ENCODE results near the gene RETREG2.
"Not testable (repeated sequence)": the region's sequence is repeated elsewhere in the genome, so short reads cannot be mapped to it uniquely, and the experiment has no call there.

The RETREG2 gene

DNA sequence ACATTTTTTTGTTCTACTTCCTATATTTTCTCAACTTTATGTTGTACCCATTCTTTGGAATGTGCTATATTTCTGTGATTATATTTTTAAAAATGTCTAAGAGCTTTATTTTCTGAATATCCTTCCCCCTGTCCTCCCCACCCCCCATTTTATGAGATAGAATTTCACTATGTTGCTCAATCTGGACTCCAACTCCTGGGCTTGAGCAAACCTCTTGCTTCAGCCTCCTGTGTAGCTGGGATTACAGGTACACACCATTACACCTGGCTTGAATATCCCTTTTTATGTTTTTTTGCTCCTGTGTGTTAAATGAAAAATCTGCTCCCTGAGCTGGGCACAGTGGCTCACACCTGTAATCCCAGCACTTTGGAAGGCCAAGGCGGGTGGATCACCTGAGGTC is 19.3 kb downstream of the RETREG2 start:
- no peak for DNase-seq (ENCODE audit: low spot score)

DNA sequence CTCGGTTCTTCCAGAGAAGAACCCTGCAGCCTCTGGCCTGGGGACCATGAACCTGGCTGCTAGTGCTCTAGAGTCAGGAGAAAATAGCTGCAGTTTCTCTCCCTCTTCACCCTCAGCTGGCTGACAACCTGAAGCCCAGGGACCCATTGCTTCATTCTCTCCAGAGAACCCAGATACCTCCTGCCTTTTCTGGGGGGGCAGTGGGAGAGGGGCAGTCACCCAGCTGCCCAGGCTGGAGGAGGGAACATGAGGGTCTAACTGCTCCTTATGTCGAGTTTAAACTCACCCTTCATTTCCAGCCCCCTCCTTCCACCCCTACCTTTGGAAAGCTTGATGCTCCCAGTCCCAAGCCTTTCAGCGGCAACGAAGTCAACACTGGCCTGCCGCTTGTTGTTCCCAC is 20.9 kb downstream of the RETREG2 start:
- DNase-seq (ENCODE audit: low spot score): no peak

DNA sequence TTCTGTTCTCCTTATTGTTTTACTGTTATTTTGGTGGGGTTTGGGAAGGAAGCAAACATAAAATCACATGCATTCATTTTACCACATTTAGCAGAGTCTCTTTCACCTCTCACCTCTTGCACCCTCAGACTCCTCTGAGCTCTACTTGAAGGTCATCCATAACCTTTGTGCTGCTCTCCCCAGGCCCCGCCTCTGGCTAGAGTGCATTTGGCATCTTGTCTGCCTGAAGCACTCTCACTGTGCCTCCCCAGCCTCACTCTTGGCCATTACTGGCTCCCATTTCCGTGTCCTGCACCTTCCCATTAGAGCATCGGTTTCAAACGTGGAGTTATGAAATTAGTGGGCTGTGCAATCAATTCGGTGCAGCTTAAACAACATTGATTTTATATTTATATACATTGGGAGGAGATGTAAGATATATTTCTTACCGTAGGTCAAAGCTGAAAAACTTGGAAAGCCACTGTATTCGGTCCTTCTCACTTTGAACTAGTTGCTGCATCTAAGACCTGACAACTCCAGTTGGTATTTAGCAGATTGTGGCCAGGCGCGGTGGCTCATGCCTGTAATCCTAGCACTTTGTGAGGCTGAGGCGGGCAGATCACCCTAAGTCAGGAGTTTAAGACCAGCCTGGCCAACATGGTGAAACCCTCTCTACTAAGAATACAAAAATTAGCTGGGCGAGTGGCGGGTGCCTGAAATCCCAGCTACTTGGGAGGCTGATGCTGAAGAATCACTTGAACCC is 21.6 kb downstream of the RETREG2 start:
- DNase-seq (ENCODE audit: low spot score): no peak

DNA sequence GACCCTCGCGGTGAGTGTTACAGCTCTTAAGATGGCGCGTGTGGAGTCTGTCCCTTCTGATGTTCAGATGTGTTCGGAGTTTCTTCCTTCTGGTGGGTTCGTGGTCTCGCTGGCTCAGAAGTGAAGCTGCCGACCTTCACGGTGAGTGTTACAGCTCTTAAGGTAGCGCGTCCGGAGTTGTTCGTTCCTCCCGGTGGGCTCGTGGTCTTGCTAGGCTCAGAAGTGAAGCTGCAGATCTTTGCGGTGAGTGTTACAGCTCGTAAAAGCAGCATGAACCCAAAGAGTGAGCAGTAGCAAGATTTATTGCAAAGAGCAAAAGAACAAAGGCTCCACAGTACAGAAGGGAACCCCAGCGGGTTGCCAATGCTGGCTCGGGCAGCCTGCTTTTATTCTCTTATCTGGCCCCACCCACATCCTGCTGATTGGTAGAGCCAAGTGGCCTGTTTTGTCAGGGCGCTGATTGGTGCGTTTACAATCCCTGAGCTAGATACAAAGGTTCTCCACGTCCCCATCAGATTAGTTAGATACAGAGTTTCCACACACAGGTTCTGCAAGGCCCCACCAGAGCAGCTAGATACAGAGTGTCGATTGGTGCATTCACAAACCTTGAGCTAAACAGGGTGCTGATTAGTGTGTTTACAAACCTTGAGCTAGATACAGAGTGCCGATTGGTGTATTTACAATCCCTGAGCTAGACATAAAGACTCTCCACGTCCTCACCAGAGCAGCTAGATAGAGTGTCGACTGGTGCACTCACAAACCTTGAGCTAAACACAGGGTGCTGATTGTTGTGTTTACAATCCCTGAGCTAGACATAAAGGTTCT is 22.6 kb downstream of the RETREG2 start:
- not testable (repeated sequence) for DNase-seq (ENCODE audit: low spot score)

DNA sequence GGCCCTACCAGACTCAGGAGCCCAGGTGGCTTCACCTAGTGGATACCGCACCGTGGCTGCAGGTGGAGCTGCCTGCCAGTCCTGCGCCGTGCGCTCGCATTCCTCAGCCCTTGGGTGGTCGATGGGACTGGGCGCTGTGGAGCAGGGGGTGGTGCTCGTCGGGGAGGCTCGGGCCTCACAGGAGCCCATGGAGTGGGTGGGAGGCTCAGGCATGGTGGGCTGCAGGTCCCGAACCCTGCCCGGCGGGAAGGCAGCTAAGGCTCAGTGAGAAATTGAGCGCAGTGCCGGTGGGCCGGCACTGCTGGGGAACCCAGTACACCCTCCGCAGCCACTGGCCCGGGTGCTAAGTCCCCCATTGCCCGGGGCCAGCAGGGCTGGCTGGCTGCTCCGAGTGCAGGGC is 23.3 kb downstream of the RETREG2 start:
- not testable (repeated sequence) for DNase-seq (ENCODE audit: low spot score)

DNA sequence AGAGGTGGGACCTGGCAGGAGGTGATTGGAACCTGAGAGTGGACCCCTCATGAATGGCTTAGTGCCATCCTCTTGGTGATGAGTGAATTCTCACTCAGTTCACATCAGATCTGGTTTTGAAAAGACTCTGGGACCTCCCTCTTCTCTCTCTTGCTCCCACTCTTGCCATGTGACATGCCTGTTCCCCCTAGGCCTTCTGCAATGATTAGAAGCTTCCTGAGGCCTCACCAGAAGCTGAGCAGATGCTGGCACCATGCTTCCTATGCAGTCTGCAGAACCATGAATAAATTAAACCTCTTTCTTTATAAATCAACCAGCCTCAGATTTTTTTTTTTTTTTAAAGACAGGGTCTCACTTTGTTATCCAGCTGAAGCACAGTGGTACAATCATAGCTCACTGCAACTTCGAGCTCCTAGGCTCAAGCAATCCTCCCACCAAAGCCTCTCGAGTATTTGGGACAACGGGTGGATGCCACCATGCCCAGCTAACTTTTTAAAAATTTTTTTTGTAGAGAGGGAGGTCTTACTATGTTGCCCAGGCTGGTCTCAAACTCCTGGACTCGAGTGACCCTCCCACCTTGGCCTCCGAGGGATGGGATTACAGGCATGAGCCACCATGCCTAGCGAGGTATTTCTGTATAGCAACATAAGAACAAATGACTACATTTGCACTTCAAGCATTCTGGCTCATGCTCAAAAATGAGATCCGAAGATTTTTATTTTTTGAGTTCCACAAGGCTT is 26.5 kb downstream of the RETREG2 start:
- DNase-seq (ENCODE audit: low spot score): no peak

DNA sequence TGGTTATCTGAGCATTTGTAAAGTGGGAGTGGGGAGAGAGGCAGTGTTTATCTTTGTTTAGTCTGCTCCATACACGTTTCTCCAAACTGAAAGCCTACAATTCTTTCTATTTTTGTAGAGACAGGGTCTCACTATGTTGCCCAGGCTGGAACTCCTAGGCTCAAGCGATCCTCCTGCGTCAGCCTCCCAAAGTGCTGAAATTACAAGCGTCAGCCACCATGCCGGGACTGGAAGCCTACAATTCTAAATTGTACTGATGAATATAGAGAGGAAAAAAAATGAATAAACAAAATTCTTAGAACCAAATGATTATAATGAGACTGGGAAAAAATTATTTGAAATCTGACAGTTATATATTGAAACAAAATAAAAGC is 27.1 kb downstream of the RETREG2 start:
- no peak for DNase-seq (ENCODE audit: low spot score)

DNA sequence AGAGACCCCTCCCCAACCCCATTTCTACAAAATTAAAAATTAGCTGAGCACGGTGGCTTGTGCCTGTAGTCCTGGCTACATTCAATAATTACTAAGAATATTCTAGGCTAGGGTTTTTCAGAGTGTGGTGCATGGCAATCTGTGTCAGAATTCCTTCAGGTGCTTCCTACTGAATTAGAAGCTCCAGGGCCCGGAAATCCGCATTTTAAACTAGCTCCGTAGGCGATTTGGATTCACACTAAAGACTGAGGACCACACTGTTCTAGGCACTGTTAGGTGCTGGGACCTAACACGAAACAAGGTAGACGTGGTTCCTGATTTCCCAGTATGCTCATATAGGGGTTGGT is 27.9 kb downstream of the RETREG2 start:
- DNase-seq (ENCODE audit: low spot score): peak; percentile 47

DNA sequence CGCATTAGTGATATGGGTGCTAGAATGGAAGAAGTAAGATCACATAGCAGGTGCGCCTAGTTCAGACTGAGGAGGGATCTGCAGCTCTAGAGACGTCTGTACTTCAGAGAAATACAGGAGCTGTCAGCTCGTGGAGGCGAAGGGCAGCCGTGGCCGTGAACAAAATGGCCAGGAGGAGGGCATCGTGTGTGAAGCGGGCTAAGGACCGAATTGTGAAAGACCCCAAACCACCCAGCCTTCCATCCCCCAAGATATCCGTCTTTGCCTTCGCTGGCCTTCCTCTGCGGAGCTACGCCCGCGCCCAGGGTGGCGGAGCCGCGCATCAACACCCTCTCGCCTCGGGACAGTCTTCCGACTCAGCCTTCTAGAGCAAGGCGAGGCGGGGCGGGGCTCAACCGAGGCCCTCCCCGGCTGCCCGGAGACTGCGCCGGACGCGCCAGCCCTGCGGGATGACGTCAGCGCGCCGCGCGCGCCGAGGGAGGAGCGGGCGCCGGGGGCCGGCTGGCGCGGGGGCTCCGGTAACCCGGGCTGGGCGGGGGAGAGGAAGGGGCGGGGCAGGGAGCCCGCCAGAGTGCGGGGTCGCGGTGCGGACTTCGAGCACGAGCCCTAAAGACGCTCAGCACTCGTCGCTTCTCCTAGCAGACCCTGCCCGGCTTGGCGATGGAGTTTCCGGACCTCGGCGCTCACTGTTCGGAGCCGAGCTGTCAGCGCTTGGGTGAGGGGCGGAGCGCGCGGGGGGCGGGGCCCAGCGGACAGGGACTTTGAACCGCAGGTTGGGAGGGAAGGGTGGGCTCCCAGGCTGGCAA is 28.5 kb downstream of the RETREG2 start, which contains the start of gene ZFAND2B:
ZFAND2B (plus strand) TSS at position 455 of the 806 bp plus-strand sequence; CDS start at position 661, 206 bp downstream.
- peak; percentile 96 for DNase-seq (ENCODE audit: low spot score)

DNA sequence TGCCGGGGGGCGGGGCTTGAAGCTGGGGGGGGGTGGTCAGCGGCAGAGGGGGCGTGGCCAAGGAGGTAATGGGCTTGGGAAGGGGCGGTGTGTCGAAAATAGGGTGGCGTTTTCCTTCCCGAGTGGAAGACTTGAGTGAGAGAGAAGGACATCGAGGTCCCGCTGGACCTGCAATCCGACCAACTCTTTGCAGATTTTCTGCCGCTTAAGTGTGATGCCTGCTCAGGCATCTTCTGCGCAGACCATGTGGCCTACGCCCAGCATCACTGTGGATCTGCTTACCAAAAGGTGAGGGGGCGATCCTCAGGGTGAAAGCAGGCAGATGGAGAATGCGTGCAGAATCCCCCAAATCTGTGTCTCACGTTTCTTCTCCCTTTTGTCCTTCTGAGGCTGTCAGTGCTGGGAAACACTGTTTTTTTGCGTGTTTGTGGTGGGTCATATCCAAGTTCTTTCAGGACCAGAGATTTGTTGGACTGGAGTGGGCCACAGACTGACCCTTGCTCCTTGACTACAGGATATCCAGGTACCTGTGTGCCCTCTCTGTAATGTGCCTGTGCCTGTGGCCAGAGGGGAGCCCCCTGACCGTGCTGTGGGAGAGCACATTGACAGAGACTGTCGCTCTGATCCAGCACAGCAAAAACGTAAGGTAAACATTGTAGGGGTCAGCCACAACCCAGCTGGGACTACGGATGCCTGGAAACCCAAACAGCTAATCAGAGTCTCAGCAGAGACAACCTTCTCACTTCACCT is 29.2 kb downstream of the RETREG2 start:
- DNase-seq (ENCODE audit: low spot score): no peak

DNA sequence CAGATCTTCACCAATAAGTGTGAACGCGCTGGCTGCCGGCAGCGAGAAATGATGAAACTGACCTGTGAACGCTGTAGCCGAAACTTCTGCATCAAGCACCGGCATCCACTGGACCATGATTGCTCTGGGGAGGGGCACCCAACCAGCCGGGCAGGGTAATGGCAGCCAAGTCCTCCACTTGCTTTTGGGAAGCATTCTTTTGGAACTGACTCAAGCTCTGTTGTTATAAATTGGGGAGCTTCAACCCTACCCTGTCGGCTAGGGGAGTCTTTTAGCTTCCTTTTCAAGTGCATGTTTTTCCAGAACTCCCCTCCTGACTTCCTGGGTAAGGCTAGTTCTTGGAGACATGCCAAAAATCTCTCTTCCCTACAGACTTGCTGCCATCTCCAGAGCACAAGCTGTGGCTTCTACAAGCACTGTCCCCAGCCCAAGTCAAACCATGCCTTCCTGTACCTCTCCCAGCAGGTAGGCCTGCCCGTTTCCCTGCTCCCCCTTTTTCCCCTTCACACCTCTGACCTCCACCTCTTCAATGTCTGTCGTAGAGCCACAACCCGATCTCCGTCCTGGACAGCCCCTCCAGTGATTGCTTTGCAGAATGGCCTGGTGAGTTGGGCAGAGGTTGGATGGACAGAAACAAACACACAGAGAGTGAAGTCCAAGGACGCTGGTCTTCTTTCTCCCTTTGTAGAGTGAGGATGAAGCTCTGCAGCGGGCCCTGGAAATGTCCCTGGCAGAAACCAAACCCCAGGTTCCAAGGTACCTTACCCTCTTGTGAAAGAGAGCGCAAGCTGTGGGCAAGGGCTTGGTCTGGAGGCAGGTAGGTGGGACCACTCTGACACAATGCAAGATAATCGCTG is 30.0 kb downstream of the RETREG2 start:
- no peak for DNase-seq (ENCODE audit: low spot score)

DNA sequence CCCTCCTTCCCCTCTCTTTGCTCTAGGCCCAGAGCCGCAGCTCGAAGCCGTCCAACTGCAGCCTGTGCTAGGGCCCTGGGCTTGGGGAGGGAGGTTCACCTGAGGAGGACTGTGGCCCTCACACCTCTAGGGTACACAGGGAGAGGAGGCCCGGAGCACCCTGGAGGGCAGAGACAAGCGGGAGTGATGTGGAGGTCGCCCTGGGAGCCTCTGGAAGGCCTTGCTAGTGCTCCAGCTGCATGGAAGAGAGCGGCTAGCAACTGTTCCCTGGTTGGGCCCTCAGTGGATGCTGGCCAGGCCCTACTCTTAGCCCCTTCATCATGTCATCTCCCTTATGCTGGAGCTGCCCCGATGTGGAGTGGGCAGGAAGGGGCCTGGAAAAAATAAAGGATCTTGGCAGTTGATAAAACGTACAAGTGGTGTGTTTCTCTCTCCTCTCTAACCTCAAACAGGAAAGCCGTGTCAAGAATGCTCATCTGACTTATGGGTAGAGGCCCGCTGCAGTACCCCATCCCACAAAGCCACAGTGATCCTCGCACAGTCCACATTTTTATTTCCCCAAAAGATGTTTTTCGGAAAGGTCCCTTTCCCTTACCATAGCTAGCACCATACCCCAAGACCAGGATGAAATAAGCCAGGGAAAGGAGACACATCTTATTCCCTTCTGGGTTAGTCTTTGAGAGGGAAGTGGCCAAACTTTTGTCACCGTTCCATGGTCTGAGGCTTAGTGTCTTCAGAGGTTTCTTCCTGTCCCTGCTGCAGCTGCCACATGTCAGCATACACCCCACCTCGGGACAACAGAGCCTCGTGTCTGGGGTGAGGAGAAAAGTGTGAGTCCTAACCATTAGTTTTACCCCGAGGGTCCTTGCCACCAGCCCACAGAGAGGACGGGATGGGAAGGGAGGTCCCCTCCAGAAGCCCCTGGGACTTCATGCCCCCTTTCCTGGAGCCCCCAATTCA is 31.4 kb downstream of the RETREG2 start:
- no peak for DNase-seq (ENCODE audit: low spot score)

DNA sequence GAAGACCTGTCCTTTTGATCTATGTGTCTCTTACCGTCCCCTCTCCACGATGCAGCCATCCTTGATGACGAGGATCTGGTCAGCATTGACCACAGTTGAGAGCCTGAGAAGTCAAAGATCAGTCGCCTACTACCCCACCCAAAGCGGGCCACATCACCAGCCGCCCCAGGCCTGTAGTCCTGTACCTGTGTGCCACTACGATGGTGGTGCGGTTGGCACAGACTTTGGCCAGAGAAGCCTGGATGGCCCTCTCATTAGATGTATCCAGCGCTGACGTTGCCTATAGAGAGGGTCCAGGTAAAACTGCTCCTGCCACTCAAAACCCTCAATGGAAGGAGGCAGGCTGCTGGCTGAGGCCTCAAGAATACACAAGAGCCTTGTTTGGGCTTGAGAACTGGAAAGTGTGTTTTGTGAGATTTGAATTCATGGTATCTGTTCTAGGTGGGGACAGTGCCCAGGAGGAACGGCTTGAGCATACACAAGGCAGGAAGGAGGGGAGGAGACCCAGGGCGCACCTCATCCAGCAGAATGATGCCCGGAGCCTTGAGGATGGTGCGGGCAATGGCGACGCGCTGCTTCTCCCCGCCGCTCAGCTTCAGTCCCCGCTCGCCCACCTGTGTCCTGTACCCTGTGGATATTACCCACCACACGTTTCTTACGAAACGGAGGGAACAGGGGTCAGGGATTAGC is 32.3 kb downstream of the RETREG2 start:
- DNase-seq (ENCODE audit: low spot score): no peak

DNA sequence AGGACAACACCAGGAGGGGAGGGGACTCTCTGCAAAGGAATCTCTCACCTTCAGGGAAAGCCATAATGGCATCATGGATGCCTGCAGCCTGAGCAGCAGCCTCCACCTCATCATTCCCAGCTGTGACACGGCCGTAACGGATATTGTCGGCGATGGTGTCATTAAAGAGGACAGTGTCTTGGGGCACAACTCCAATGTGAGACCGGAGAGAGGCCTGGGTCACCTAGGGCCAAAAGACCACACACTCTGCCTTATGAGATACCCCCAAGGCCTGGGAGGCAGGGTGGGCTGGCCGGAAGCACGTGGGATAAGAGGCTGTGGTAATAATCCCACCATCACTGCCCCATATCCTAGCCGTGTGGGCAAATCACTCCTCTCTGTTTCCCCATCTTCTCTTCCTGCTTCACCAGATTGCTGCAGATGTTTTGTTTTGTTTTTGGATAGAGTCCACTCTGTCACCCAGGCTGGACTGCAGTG is 32.8 kb downstream of the RETREG2 start:
- no peak for DNase-seq (ENCODE audit: low spot score)

DNA sequence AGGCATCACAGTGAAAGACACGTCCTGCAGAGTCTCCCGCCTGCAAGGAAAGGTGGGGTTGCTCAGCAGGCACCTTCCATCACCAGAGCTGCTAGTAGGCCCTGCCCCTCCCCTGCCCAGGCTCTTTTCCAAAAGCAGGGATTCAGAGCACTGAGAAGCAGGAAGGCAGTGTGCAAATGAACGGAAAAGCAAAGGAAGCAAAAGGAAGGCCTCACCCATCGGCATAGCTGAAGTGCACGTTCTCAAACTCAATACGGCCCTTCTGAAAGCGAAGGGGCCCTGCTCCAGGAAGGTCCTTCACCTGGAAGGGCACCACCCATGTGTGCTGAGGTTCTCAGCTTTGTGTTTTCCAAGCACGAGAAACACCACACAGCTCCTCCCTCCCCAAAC is 34.9 kb downstream of the RETREG2 start:
- DNase-seq (ENCODE audit: low spot score): peak; percentile 45

DNA sequence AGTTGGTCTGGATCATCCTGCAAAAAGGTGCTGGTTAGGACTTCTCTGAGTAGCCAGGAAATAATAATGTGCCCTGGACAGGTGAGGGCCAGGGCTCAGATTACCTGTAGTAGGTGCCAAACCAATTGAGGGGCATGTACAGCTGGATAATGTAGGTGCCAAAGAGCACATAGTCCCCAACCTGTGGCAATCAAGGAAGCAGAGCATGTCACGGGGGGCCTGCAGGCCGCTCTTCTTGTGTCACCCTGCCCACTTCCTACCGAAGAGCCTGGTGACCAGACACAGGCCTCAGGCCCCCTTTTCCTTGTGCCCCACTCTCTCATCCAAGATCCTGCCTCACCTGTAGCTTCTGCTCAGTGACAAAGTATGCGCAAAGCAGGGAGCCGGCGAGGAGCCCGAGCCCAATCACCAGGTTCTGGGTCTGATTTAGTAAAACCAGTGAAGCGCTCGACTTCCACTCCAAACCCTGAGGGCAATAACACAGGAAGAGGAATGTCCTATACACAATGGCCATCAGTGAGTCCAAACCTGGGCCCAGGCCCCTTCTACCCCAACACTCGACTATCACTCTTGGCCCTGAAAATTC is 35.5 kb downstream of the RETREG2 start:
- DNase-seq (ENCODE audit: low spot score): no peak

DNA sequence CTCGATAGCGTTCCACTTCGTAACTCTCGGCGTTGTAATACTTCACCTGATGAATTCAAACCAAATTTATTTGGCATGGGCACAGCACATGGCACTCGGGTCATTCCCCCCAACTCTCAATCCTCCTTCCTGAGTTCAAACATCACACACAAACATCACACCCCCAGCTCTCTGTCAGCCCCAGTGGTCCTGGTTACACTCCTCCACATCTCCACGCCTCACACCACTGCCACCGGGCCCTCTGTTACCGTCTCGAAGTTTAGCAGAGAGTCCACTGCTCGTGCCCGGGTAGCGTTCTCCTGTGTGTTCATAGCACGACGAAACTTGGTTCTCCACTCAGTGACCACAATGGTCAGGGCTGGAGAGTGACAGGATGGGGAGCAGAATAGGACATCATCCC is 36.1 kb downstream of the RETREG2 start:
- no peak for DNase-seq (ENCODE audit: low spot score)

DNA sequence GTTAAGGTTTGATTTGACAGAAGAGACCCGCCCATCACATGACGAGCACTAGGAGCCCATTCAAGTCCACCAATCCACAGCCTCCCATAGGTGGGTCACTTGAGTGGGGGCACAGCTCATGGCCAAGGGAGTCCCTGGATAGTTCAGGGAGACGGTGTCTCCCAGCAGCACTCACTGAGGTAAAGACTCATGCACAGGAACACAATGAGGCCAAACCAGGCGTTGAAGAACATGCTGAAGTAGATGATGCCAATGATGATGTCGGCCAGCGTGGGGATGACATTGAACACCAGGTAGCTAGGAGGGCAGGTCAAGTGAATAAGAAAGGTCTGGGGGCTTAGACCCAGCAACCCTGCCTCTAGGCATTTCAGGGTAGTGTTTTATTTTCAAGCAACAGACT is 36.7 kb downstream of the RETREG2 start:
- DNase-seq (ENCODE audit: low spot score): peak; percentile 62

Measured in left forelimb (tissue), 1 donor.